Right atrium auricular region (tissue), 2 donors: ENCODE measurements around the gene CARD19. TPM values are rescaled to one million over a fixed set of nuclear protein-coding genes. Genes with fewer than 3 reads are reported as not detected.

Experiments used
- DNase-seq: peaks from one replicate; pipeline ENCODE4 v3.0.0-alpha.2; 2019; ENCODE audit warnings: low spot score
- H3K27ac ChIP-seq, 2 donors: fragments of 200-600 bp; sonication (generic); 1 replicate in 1 of 2; 2 replicates in 1 of 2; pipeline ENCODE4 v1.5.1; 2016 to 2019
- H3K27me3 ChIP-seq, 2 donors: fragments of 200-600 bp; sonication (generic); one replicate each; pipeline versions ENCODE4 v1.5.1 to v1.6.0; 2017 to 2019
- H3K36me3 ChIP-seq: fragments of 200-600 bp; sonication (generic); one replicate; pipeline ENCODE4 v1.5.1; 2016
- H3K4me1 ChIP-seq, 2 donors: fragments of 200-600 bp; sonication (generic); one replicate each; pipeline versions ENCODE4 v1.5.1 to v1.6.0; 2017 to 2019
- H3K4me3 ChIP-seq, 2 donors: fragments of 200-600 bp; sonication (generic); 1 replicate in 1 of 2; 2 replicates in 1 of 2; pipeline ENCODE4 v1.5.1; 2017 to 2019; ENCODE audit warnings: mild to moderate bottlenecking in 1 of 2, moderate library complexity in 1 of 2
- H3K9me3 ChIP-seq, 2 donors: fragments of 200-600 bp; sonication (generic); one replicate each; pipeline ENCODE4 v1.5.1; 2019
- CTCF ChIP-seq, 2 donors: fragments of 200-600 bp; sonication (generic); IDR thresholded peaks; one replicate each; pipeline ENCODE4 v1.5.1; 2019; ENCODE audit warnings: antibody characterized with exemption in 2 of 2
- total RNA-seq, 2 donors: library from RNA; depleted of rRNA; stranded (reverse); fragments of >200 nt; gene quantifications; one replicate each; pipeline ENCODE4 v1.1.0, GENCODE V29; 2016

Gene CARD19
- total RNA-seq, 2 donors from 2014 or later = 21.2 to 46.8 TPM

- TF ChIP-seq CTCF (IDR thresholded peaks at IDR 0.05) = no peak
- Histone ChIP-seq H3K27me3 (no peaks in the 10 kb centered on the region), H3K36me3 (peaks cover 38% of the 10 kb centered on the region), H3K9me3 (no peaks in the 10 kb centered on the region), H3K4me1 (peaks cover 0 to 54% of the 10 kb centered on the region in 2 donors), H3K27ac (peak overlapping the region; percentile 74 to 75), H3K4me3 (no peak overlapping the region)
- no peak for DNase-seq
These were observed 30.2 kb downstream of the CARD19 start for GRCh38 chr9:93126151-93126781.

- Histone ChIP-seq H3K4me1 (peaks cover 0 to 59% of the 10 kb centered on the region in 2 donors), H3K9me3 (no peaks in the 10 kb centered on the region), H3K4me3 (no peak overlapping the region)
These were observed 30.9 kb downstream of the CARD19 start for GRCh38 chr9:93126825-93127368.

GRCh38 chr9:93127395-93127911, 31.4 kb downstream of the CARD19 start:
- Histone ChIP-seq H3K36me3 (peaks cover 29% of the 10 kb centered on the region), H3K4me1 (peaks cover 0 to 65% of the 10 kb centered on the region in 2 donors), H3K4me3 (no peak overlapping the region), H3K27ac (peak overlapping the region; percentile 74 to 75), H3K9me3 (no peaks in the 10 kb centered on the region), H3K27me3 (no peaks in the 10 kb centered on the region)
- no peak for DNase-seq
- no peak for TF ChIP-seq CTCF (IDR thresholded peaks at IDR 0.05)

More at GRCh38 chr9:93126825-93127368, 30.9 kb downstream of the CARD19 start:
- TF ChIP-seq CTCF (IDR thresholded peaks at IDR 0.05) = no peak
- no peak for DNase-seq
- no peaks in the 10 kb centered on the region for H3K27me3 ChIP-seq
- H3K36me3 ChIP-seq = peaks cover 31% of the 10 kb centered on the region
- peak overlapping the region; percentile 74 to 75 for H3K27ac ChIP-seq

DNA sequence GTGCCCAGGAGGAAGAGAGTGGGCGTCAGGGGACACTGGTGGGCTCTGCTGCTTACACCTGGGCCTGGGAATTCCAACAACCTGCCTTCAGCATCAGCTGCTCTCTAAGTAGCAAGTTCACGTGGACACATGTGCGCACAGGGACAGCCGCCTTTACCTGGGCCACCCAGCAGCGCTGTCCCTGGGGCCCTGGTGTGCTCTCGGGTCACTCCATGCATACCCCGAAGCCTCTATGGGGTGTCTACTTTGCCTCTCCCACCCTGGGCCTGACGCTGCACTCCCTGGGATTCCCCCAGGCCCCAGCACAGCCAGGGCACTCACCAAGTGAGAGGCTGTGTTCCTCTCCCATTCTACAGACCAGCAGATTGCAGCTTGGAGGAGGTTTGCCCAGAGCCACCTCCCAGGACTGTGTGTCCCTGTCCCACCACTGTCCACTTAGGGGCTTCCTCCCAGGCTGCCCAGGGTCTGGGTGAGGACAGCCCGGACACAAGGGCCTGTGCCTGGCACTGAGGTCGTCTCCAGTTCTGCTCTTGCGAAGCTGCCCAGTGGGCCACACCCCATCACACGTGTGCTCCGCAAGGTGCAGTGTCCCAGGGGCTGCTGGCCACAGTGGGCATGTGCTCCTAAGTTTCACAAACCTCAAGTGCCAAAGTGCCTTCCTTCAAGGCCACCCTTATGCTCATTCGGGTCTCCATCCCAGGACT, 32.1 kb downstream of the CARD19 start:
- Histone ChIP-seq H3K27ac (peak overlapping the region; percentile 75 to 97), H3K4me3 (no peak overlapping the region), H3K27me3 (no peaks in the 10 kb centered on the region), H3K4me1 (peaks cover 0 to 72% of the 10 kb centered on the region in 2 donors), H3K36me3 (peaks cover 28% of the 10 kb centered on the region), H3K9me3 (no peaks in the 10 kb centered on the region)
- no peak for DNase-seq
- no peak for TF ChIP-seq CTCF (IDR thresholded peaks at IDR 0.05)

- Histone ChIP-seq H3K27me3 (no peaks in the 10 kb centered on the region), H3K36me3 (peaks cover 21% of the 10 kb centered on the region), H3K4me1 (peaks cover 0 to 76% of the 10 kb centered on the region in 2 donors), H3K4me3 (no peak overlapping the region), H3K9me3 (no peaks in the 10 kb centered on the region), H3K27ac (peak overlapping the region; percentile 97 to 99)
- TF ChIP-seq CTCF (IDR thresholded peaks at IDR 0.05) = no peak
- no peak for DNase-seq
These were observed 32.8 kb downstream of the CARD19 start for GRCh38 chr9:93128715-93129224.
